Activated CD8-positive, alpha-beta memory T cell treated with anti-CD3 and anti-CD28 coated beads, Interleukin-2, amount 50 U/mL, for 24 hours (primary cell): ENCODE results near the gene TBX1.
"Not testable (repeated sequence)": the region's sequence is repeated elsewhere in the genome, so short reads cannot be mapped to it uniquely, and the experiment has no call there.

Source experiments
- DNase-seq: peaks from one replicate; pipeline ENCODE4 v3.0.0-alpha.2; 2020; ENCODE audit errors: extremely low read depth

Gene TBX1

DNA sequence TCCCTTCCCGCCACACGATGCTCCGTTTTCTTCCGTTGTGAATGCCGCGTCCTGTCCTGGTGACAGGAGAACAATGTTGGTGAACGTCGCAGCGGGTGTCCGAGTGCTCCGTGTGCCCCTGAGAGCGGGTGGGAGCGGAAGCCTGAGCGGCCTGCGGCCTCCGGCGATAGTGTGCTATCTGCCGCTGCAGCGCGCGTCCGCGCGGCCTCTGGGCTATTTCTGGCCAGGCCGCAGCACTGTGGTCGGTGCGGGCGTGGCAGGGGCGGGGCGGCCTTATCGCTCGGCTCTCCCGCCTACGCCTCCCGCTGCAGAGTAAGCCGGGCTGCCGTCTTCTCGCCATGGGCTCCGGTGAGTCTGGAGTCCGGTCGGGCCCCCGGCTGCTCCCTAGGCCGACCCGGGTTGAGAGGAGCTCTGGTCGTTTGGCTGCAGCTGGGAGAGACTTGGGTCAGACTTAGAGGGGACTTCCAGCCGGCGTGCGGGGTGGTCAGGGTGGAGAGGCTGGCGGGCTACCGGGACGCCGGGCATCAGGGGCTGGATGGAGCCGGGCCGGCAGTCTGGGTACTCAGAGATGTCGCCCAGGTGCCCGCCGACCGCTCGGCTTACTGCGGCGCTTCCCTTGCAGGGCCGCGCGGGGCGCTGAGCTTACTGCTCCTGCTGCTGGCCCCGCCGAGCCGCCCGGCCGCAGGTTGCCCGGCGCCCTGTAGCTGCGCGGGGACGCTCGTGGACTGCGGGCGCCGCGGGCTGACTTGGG lies 37.2 kb upstream of the TBX1 start, which contains the start of gene GP1BB:
GP1BB (plus strand) TSS at position 308 of the 751 bp plus-strand sequence; CDS start at position 339, 31 bp downstream.
- DNase-seq: no peak

DNA sequence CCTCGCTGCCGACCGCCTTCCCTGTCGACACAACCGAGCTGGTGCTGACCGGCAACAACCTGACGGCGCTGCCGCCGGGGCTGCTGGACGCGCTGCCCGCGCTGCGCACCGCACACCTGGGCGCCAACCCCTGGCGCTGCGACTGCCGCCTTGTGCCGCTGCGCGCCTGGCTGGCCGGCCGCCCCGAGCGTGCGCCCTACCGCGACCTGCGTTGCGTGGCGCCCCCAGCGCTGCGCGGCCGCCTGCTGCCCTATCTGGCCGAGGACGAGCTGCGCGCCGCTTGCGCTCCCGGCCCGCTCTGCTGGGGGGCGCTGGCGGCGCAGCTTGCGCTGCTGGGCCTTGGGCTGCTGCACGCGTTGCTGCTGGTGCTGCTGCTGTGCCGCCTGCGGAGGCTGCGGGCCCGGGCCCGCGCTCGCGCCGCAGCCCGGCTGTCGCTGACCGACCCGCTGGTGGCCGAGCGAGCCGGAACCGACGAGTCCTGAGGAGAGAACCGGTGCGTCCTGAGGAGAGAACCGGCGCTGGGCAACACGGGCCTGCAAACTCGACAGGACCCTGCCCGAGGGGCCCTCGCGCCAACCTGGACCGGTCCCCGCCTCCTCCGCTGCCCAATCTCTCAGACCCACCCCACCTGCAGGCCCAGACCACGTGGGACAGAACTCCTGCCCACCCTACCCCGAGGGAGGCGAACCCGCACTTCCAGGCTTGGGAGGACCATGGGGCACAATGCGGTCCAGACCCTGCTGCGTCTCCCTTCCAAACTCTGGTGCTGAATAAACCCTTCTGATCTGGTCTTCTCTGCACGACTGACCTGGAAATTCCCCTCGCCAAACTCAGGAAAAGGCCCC lies 36.4 kb upstream of the TBX1 start:
- no peak for DNase-seq

- DNase-seq: no peak
Measured at GRCh38 chr22:19724927-19725661, 35.5 kb upstream of the TBX1 start.

DNA sequence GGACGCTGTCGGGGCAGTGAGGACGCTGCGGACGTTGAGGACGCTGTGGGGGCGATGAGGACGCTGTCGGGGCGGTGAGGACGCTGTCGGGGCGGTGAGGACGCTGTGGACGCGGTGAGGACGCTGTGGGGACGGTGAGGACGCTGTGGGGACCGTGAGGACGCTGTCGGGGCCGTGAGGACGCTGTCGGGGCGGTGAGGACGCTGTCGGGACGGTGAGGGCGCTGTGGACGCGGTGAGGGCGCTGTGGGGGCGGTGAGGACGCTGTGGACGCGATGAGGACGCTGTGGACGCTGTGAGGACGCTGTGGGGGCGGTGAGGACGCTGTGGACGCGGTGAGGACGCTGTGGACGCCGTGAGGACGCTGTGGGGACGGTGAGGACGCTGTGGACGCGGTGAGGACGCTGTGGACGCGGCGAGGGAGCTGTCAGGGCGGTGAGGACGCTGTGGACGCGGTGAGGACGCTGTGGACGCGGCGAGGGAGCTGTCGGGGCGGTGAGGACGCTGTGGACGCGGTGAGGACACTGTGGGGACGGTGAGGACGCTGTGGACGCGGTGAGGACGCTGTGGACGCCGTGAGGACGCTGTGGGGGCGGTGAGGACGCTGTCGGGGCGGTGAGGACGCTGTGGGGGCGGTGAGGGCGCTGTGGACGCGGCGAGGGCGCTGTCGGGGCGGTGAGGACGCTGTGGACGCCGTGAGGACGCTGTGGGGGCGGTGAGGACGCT lies 34.4 kb upstream of the TBX1 start:
- DNase-seq: not testable (repeated sequence)

DNA sequence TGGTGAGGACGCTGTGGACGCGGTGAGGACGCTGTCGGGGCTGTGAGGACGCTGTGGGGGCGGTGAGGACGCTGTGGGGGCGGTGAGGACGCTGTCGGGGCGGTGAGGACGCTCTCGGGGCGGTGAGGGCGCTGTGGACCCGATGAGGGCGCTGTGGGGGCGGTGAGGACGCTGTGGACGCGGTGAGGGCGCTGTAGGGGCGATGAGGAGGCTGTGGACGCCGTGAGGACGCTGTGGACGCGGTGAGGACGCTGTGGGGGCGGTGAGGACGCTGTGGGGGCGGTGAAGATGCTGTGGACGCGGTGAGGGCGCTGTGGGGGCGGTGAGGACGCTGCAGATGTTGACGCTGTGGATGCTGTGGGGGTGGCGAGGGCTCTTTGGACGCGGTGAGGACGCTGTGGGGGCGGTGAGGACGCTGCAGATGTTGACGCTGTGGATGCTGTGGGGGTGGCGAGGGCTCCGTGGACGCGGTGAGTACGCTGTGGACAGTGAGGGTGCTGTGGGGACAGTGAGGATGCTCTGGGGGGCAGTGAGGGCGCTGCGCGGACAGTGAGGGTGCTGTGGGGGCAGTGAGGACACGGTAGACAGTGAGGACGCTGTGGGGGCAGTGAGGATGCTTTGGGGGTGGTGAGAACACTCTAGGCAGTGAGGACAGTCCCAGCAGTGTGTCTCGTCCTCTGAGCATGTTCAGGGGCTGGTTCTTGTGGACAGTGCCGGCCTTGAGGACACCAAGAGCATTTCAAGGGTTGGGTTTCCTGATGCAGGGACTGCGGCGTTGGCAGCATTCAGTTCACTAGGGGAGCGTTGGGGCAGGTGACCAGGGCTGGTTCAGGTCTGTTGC lies 33.0 kb upstream of the TBX1 start:
- DNase-seq: no peak

DNA sequence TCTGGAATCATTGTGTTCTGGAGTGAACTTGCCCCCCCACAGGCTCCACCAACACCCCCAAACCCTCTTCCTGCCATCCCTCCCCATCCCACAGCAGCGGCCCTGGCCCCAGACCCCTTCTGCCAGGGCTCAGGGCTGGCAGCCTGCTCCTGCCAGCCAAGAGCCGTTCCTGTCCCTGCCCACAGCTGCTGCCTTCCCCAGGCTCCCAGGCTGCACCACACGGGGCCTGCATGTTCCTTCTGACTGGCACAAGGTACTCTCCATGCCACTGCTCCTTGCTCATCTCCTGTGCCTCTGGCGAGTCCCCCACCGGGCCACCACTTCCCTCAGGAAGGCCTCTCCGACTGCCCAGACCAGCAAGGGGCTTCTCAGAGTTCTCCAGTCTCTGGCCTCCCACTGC lies 32.3 kb upstream of the TBX1 start:
- DNase-seq: no peak

- DNase-seq: no peak
Measured at GRCh38 chr22:19728836-19729235, 31.7 kb upstream of the TBX1 start.

DNA sequence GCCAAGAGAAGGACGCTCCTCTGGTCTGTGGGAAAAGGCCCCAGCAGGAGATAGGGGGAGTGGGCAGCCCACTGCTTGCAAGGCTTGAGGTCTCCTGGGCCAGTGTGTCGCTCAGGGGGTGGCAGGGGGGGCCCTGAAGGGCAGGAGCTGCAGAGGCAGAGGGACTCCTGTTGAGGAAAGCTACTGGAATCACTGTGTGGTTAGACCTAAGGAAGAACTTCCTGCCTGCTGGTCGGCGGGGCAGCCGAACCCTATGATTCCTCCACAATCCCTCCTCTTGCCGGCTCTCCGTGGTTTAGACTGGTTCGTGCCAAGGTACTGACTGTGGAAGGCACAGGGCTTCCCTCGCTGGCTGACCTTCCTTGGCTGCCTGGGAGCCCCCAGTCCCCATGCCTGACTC lies 31.1 kb upstream of the TBX1 start:
- DNase-seq: no peak

DNA sequence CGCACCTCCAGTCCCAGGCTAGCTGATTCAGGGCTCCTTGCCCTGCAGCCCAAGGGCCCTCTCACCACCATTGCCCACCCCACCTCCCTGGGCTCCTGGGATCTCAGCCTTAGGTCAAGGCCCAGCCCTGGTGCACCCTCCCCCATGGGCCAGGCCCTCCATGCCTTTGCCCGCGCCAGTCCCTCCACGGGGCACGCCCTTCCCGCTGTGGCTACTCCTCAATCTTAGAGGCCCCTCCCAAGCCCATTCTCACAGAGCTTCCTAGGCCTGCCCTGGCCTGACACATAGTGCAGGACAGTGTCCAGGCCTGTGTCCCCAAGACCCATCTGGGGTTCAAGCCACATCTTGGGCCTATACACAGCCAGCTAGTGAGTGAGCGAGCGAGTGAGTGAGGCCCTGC lies 30.4 kb upstream of the TBX1 start:
- DNase-seq: no peak

DNA sequence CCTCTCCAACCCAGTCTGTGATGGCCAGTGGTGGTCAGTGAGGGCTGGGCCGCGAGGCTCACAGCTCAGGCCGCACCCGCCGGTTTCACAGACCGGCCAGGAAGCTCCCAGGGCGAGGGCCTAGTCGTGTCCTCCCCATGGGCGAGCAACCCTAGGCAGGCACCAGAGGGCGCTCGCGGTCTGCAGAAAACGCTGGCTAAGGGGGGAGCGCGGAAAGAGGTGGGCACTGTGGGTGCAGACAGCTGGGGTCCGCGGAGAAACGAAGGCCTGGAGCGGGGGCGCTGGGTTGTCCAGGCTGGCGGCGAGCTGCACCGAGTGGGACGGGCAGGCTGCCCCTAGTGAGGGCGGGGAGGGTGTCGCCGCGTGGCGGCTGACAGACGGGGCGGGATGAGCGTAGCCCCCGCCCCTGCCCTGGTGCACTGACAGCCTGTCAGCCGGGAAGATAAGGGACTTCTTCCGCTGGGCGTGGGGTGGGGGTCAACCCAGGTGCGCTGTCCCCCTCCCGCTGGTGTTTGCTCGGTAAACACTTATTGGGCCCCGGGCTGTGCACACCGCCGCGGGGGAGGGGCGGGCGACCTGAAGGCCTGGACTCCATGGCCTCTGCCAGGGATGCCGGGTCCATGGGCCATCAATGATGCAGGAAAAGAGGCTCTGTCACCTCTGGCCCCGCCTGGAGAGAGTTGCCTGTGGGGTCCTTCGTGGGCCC lies 29.8 kb upstream of the TBX1 start:
- DNase-seq: peak; percentile 56

GRCh38 chr22:19731361-19732135 lies 29.0 kb upstream of the TBX1 start:
- no peak for DNase-seq

- DNase-seq: no peak
Measured at GRCh38 chr22:19732403-19733113, 28.0 kb upstream of the TBX1 start.

DNA sequence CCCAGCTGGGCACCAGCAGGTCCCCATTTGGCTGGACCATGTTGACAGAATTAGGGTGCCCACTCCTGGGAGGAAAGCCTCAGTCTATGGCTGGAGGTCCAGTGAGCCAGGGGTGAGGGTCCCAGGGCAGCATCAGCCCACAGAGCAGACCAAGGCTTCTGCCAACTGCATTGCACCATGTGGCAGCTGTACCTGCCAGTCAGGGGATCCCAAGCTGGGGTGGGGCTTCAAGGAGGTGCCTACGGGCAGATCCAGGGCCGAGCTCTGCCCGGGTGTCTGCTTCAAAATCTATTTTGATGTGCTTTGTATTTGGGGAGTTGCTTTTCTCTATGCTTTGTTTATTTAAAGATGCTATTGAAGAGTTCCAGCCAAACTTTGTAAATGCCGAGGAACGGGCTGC lies 26.8 kb upstream of the TBX1 start:
- no peak for DNase-seq

GRCh38 chr22:19734163-19734562 lies 26.4 kb upstream of the TBX1 start:
- DNase-seq: no peak

DNA sequence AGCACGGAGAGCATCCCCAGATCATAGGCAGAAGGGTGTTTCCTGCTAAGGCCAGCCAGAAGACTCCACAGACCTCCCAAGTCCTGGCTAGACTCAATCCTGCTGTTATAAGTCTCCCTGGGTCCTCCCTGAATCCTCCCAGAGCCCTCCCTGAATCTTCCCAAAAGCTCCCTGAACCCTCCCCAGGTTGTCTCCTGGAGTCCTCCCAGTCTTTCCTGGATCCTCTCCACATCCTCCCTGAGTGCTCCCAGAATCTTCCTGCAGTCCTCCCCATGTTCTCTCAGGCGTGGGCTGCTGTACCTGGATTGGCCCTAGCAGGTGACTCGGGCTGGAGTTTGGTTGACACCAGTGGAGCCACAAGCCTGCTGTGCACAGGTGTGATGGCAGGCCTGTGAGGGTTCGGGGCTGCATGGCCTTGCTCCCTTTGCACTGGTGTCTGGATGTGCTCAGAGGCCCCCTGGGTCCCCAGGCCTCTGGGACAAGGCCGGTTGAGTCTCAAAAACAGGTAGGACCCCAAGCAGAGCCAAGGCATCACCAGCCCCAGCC lies 25.7 kb upstream of the TBX1 start:
- DNase-seq: no peak

GRCh38 chr22:19735665-19736510 lies 24.7 kb upstream of the TBX1 start:
- no peak for DNase-seq

DNA sequence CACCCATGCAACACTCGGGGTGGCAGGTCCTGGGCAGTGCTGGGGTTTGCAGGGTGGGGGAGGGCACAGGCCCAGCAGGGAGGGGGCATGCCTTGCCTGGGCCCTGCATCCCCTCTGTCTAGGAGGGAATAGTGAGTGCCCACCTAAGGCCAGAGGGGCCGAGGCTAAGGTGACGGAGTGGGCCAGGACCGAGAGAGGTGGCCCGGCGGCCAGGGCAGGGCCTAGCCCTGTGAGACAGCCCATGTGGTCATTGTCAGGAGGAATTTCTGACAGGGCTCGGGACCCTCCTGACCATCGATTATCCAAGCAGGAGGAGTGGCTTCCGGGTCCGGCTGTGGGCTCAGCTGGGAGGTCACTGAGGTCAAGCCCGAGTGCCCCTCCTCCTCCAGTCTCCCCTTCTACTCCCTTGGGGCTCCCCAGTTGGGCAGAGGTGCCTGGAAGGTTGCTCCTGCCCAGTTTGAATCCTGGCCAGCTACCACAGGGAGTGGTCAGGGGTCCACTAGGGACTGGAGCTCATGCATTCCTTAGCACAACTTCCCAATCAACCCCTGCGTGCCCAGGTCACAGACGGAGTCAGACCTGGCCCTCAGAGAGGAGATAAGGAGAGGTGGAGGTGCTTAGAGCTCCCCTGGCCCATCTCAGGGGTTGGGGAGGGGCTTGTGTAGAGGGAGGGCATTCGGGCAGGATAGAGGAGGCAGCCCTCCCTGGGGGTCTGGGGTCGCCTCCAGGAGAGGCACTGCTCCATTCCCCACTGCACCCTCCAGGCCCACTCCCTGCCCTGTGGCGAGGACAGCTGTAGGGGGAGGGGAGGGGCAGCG lies 22.5 kb upstream of the TBX1 start:
- DNase-seq: no peak
